ENCODE measurements around the gene EVA1C.
A peak's percentile ranks its signal among the peaks of the same experiment; 100 is the strongest.
"Not testable (repeated sequence)": the region's sequence is repeated elsewhere in the genome, so short reads cannot be mapped to it uniquely, and the experiment has no call there.

The EVA1C gene, protein sequence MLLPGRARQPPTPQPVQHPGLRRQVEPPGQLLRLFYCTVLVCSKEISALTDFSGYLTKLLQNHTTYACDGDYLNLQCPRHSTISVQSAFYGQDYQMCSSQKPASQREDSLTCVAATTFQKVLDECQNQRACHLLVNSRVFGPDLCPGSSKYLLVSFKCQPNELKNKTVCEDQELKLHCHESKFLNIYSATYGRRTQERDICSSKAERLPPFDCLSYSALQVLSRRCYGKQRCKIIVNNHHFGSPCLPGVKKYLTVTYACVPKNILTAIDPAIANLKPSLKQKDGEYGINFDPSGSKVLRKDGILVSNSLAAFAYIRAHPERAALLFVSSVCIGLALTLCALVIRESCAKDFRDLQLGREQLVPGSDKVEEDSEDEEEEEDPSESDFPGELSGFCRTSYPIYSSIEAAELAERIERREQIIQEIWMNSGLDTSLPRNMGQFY

DNA sequence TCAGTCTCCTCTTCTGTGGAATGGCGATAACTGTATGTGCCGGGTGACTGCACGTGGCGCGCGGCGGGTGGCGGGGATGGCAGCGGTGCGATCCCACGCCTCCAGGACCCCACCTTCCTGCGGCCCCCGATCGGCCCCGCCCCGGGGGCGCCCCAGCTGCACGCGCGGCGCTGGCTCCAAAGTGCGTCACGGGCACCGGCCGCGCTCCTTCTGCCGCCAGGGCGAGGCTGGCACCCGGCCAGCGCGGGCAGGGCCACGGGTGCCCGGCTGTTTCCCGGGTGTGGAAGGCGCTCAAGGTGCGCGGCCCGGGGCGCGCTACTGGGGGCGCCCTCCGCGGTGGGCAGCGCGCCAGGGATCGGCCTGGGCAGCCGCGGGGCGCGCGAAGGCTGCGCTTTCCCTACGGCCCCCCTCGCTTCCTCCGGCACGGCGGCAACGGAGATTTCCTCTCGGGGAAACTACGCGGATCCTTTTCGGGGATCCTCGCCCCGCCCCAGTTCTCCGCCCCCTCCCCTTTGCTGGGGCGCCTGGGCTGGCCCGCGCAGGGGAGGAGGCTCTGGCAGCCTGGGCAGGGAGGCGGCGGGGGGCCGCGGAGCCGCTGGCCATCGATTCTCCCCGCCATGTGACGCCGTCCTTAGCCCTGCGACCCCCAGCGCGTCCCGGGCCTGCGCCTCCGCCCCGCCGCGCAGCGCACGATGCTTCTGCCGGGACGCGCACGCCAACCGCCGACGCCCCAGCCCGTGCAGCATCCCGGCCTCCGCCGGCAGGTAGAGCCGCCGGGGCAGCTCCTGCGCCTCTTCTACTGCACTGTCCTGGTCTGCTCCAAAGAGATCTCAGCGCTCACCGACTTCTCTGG, at the start of gene EVA1C:
TSS of gene EVA1C (plus strand) at position 545 of the 853 bp plus-strand sequence. CDS start at position 693, 148 bp downstream.
- DNase-seq (ENCODE audit: low spot score) = peak; percentile 35

DNA sequence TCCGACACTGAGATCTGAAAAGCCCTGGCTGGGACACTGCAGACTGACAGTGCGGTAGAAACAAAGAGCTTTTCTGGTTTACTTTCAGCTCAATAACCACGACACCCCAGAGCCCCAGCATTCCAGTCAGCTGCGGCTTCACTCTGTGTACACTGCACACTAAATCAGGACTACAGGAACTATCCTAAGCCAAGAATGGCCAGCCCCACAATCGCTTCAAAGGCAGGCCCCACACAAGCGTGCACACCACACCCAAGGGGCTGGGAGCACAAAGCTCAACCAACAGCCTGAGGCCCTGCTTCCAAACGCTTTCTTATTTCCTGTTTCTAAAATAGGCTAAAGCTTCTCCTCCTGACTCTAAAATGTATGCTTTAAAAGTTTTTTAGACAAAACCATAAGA, 48.1 kb upstream of the EVA1C start:
- peak; percentile 50 for DNase-seq (ENCODE audit: low spot score)

- DNase-seq (ENCODE audit: low spot score) = no peak
Measured at GRCh38 chr21:32364796-32365195, 47.7 kb upstream of the EVA1C start.

DNA sequence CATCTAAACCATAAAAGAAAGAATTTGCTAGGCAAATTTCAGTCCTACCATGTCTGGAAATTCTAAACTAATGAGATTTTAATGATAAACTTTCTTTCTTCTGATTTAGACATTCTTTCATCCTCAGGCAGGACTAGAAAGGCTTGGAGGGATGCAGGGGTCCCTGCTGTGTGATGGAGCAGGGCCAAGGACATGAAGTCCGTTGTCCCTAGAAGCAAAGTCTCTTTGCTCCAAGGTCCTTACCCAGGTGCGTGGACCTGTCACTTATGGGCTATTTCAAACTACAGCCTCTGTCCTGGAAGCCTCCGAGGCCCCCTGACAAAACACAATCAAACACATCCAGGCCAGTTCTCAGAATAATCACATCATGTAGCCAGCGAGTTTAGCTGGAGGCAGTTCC, 46.3 kb upstream of the EVA1C start:
- DNase-seq (ENCODE audit: low spot score) = no peak

GRCh38 chr21:32367158-32367557, 45.3 kb upstream of the EVA1C start:
- DNase-seq (ENCODE audit: low spot score) = no peak

DNA sequence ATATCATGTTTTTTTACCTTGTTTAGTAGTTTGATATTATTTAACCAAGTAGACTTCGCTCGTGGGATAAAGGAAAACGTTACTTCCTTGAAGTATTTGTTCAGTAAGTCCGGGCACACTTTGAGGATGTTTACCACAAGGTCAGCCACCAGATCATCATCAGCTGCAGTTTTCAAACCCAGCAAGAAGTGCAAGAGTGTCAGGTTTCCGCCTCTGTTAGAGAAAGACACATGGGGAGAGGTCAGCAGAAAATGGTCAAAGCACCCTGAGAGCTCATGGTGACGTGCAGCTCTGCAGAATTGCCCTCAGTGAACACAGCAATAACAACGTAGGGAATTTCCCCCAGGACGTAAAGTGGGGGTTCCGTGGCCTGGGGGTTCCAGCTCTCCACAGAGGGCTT, 44.1 kb upstream of the EVA1C start:
- DNase-seq (ENCODE audit: low spot score) = no peak

DNA sequence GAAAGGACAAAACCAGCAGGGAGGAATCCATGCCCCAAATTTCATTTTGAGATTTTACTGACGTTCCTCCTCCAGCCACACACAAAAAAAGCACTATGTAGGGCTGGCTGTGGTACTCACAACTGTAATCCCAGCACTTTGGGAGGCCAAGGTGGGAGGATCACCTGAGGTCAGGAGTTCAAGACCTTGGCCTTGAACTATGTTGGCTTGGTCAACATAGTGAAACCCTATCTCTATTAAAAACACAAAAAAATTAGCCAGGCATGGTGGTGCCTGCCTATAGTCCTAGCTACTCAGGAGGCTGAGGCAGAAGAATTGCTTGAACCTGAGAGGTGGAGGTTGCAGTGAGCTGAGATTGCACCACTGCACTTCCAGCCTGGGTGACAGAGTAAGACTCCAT, 43.5 kb upstream of the EVA1C start:
- DNase-seq (ENCODE audit: low spot score) = not testable (repeated sequence)

DNA sequence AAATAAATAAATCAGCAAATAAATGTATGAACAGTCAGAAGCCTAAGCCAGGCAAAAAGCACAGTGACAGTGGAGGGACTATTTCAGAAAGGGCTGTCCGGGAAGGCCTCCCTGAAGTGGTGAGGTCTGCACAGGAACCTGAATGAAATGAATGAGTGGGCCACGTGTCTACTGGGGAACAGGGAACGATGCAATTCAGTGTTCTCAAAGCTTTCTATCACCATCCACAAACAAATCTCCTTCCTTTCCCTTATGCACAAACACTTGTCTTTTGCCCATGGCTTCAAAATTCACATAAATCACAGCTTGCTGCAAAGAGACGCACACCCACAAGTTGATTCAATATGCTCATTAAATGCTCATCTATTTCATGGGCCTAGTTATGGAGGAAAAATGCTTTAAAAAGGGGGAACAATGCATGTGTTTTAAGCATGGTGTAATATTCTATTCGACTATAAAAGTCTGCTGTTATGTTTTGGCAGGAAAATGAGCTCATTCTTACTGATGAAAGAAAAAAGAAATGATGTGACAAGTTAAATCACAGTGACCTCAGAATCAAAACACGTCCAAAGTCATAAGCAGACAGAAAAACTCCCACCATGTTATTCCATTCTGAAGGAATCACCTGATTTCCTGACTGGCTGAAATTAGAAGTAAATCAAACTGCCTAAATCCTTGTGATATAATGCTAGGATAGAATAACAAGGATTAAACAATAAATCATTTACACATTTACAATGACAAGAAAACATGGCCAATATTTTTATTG, 41.3 kb upstream of the EVA1C start:
- no peak for DNase-seq (ENCODE audit: low spot score)

GRCh38 chr21:32371913-32372314, 40.6 kb upstream of the EVA1C start:
- DNase-seq (ENCODE audit: low spot score) = no peak

GRCh38 chr21:32372755-32373154, 39.8 kb upstream of the EVA1C start:
- DNase-seq (ENCODE audit: low spot score) = no peak

- DNase-seq (ENCODE audit: low spot score) = no peak
Measured at GRCh38 chr21:32377506-32377905, 35.0 kb upstream of the EVA1C start.

GRCh38 chr21:32377991-32378390, 34.5 kb upstream of the EVA1C start:
- peak; percentile 75 for DNase-seq (ENCODE audit: low spot score)

- DNase-seq (ENCODE audit: low spot score) = no peak
Measured at GRCh38 chr21:32378956-32379355, 33.5 kb upstream of the EVA1C start.

DNA sequence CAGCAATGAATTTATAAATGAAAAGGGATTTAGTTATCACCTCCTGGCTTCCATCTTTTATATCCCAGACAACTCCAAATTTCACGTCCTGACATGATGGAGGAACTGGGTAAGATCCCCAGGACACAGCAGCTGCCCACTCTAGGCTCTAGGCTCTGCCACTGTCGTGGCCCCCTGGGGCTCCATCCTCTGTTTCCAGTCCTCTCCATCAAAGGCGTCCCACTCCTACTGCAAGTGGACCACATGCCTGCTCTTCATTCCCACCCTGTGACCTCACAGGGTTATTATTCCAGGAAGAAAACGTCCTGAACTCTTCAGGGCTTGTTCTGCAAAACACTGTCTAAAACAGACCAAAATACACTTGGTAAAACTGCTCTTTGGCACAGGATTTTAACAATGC, 31.6 kb upstream of the EVA1C start:
- DNase-seq (ENCODE audit: low spot score) = no peak

DNA sequence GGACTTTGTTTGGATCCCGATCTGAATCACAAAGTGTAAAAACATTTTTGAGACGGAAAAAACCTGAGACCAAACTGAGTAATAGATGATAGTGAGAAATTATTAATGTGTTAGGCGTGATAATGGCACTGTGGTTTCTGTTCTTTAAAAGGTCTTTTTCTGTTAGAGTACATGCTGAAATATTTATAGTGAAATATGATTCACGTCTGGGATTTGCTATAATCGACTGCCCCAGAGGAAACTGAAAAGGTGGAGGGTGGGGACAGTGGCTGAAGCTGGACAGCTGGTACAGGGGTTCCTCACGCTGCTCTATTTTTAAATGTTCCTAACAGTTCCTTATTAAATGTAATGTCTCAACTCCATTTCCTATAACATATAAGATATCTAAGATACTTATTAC, 30.9 kb upstream of the EVA1C start:
- no peak for DNase-seq (ENCODE audit: low spot score)

GRCh38 chr21:32382108-32382644, 30.3 kb upstream of the EVA1C start:
- DNase-seq (ENCODE audit: low spot score) = no peak

DNA sequence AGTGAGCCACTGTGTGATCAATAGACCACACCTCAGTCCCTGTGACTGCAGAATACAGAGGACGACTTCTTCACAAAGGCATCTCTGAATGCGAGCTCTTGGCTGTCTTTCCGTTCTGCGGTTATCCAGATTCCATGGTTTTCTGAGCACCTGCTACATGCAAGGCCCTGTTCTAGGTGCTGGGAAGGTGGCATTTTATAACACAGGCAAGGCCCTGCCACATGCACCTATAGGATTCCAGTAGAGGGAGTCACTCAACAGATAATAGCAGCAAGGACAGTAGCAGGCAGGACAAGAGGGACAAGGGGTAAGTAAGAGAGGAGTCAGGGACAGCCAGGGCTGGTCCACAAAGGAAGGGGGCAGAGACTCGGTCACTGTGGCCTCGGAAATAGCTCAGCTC, 28.7 kb upstream of the EVA1C start:
- no peak for DNase-seq (ENCODE audit: low spot score)

- DNase-seq (ENCODE audit: low spot score) = no peak
Measured at GRCh38 chr21:32386195-32386870, 26.2 kb upstream of the EVA1C start.

- DNase-seq (ENCODE audit: low spot score) = no peak
Measured at GRCh38 chr21:32387151-32387550, 25.4 kb upstream of the EVA1C start.

DNA sequence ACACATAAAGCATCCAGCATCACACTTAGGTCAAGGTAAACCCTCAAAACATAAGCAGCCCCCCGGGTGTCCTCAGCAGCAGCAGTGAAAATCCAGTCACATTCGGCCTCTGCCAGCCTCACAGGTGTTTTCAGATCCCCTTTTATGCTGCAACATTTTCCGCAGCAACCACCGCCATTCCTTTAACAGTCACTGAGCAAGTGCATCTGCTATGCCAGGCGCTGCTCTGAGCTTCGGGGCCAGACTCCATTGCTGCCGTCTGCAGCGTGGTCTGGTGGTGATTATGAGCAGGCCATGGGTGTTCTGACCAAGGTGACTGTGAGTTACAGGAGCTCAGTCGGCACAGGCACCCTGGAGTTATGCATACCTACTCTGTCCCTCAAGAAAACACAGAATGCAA, 24.2 kb upstream of the EVA1C start:
- no peak for DNase-seq (ENCODE audit: low spot score)

DNA sequence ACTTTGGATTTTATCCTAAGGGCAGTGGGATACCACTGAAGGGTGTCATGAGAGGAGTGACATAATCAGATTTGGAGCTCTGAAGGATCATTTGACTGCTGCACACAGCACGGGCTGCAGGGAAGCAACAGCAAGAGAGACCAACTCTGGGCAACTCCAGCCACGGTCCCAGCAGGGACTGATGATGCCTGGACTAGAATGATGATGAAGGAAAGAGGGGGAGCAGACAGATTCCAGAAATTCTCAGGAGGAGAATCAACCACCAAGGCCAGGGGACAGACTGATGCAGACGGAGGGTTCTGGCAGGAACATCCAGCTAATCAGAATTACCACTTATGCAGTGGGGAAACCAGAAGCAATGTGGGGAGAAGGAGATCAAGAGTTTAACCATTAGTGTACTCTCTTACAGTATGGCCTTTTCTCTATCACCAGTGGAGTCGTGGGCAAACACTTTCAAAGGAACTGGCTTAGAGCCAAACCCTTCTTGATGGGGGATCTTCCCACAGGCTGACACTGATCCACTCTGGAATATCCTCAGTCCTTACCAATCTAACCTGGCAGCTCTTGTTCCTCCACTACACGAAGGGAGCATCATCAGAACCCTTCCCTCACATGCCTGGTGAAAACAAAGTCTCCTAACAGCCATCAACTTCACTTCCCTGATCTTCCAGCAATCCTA, 23.0 kb upstream of the EVA1C start:
- no peak for DNase-seq (ENCODE audit: low spot score)
